Gastrocnemius medialis (tissue), 4 donors: ENCODE data around the gene STRC. TPM values are rescaled to one million over a fixed set of nuclear protein-coding genes. Genes with fewer than 3 reads are reported as not detected.
"Not testable (repeated sequence)": the region's sequence is repeated elsewhere in the genome, so short reads cannot be mapped to it uniquely, and the experiment has no call there.

Experiments used
- ATAC-seq, 2 donors: fragments of 150-250 bp; one replicate each; pipeline ENCODE4 v1.9.1; 2016
- DNase-seq, 2 donors: peaks; one replicate each; pipeline ENCODE4 v3.0.0-alpha.2; 2019
- H3K27ac ChIP-seq, 4 donors: fragments of 200-600 bp; sonication (generic); 1 replicate in 1 of 4; 2 replicates in 3 of 4; pipeline ENCODE4 v1.5.1; 2016 to 2018; ENCODE audit warnings: mild to moderate bottlenecking in 2 of 4, moderate library complexity in 1 of 4
- H3K27me3 ChIP-seq, 3 donors: fragments of 200-600 bp; sonication (generic) in 2 of 3; 1 replicate in 1 of 3; 2 replicates in 2 of 3; pipeline versions ENCODE4 v1.5.1 to v1.6.0; 2016 to 2019; ENCODE audit warnings: mild to moderate bottlenecking in 1 of 3, moderate library complexity in 1 of 3
- H3K36me3 ChIP-seq, 2 donors: fragments of 200-600 bp; sonication (generic) in 1 of 2; one replicate each; pipeline ENCODE4 v1.5.1; 2017 to 2018
- H3K4me1 ChIP-seq, 2 donors: fragments of 200-600 bp; sonication (generic) in 1 of 2; one replicate each; pipeline ENCODE4 v1.5.1; 2016 to 2017; ENCODE audit warnings: mild to moderate bottlenecking in 2 of 2
- H3K4me3 ChIP-seq, 4 donors: fragments of 200-600 bp; sonication (generic) in 3 of 4; 1 replicate in 1 of 4; 2 replicates in 3 of 4; pipeline ENCODE4 v1.5.1; 2016 to 2019; ENCODE audit warnings: mild to moderate bottlenecking in 2 of 4
- H3K9me3 ChIP-seq, 3 donors: fragments of 200-600 bp; sonication (generic) in 2 of 3; 1 replicate in 1 of 3; 2 replicates in 2 of 3; pipeline ENCODE4 v1.5.1; 2016 to 2019
- CTCF ChIP-seq, 5 experiments: fragments of 450-650 bp in 3 of 5; fragments of 200-600 bp in 2 of 5; sonication (generic) in 2 of 5; IDR thresholded peaks in 4 of 5; conservative IDR thresholded peaks in 1 of 5; 1 replicate in 4 of 5; 2 replicates in 1 of 5; pipeline ENCODE4 v1.5.1; 2016 to 2019; ENCODE audit warnings: antibody characterized with exemption in 5 of 5, mild to moderate bottlenecking in 3 of 5, moderate library complexity in 3 of 5
- POLR2A ChIP-seq, 2 donors: fragments of 450-650 bp; IDR thresholded peaks; one replicate each; pipeline ENCODE4 v1.6.1; 2017; ENCODE audit warnings: antibody characterized with exemption in 2 of 2, mild to moderate bottlenecking in 2 of 2, moderate library complexity in 2 of 2
- in situ Hi-C, 4 donors: fragments of 200-750 bp; cut with MboI; loops; one replicate each; pipeline versions ENCODE4 v1.15.0 to v1.8.0; 2017; ENCODE audit warnings: low sequenced_read_pairs in 4 of 4
- intact Hi-C: fragments of 100-400 bp; cut with DNase I; formaldehyde crosslinking; loops from one replicate; pipeline ENCODE4 v1.15.1; 2023; ENCODE audit warnings: low total_unique reads
- total RNA-seq, 4 donors: library from RNA; depleted of rRNA; stranded (reverse); fragments of >200 nt; gene quantifications; one replicate each; pipeline versions ENCODE4 v1.1.0 to v1.2.3, GENCODE V29; 2016

Gene STRC
- total RNA-seq, 4 donors from 2014 or later = 0.41 TPM; not detected in 3

GRCh38 chr15:43566615-43567014 is 52.0 kb downstream of the STRC start:
- ATAC-seq, in situ Hi-C loops, intact Hi-C loops: not testable (repeated sequence)

DNA sequence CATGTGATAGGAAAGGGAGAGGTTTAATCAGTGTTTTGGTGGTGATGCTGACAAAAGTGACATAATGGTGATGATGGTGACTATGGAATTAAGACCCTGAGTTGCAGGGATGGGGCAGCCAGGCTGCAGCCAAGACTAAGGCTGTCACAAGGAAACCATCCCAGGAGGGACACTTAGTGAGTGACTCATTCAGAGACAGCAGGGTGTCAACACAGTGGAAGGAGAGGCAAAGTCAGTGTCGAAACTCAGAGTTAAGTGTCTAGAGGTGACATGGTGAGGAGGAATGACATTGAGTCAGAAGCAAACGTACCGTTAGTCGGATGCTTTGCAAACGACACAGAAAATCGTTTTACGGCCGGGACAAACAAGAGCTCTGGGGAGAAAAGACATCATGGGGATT is 54.8 kb downstream of the STRC start:
- in situ Hi-C loops, H3K27ac ChIP-seq, H3K4me3 ChIP-seq, intact Hi-C loops, H3K9me3 ChIP-seq, DNase-seq, ATAC-seq, H3K36me3 ChIP-seq, H3K27me3 ChIP-seq, H3K4me1 ChIP-seq: not testable (repeated sequence)

More at GRCh38 chr15:43566615-43567014, 52.0 kb downstream of the STRC start:
- H3K9me3 ChIP-seq, H3K27ac ChIP-seq, H3K4me3 ChIP-seq, DNase-seq, H3K27me3 ChIP-seq, H3K4me1 ChIP-seq, H3K36me3 ChIP-seq: not testable (repeated sequence)

GRCh38 chr15:43562753-43563152 is 55.8 kb downstream of the STRC start:
- H3K9me3 ChIP-seq, intact Hi-C loops, H3K27me3 ChIP-seq, DNase-seq, ATAC-seq, H3K36me3 ChIP-seq, in situ Hi-C loops, H3K27ac ChIP-seq, H3K4me1 ChIP-seq, H3K4me3 ChIP-seq: not testable (repeated sequence)

DNA sequence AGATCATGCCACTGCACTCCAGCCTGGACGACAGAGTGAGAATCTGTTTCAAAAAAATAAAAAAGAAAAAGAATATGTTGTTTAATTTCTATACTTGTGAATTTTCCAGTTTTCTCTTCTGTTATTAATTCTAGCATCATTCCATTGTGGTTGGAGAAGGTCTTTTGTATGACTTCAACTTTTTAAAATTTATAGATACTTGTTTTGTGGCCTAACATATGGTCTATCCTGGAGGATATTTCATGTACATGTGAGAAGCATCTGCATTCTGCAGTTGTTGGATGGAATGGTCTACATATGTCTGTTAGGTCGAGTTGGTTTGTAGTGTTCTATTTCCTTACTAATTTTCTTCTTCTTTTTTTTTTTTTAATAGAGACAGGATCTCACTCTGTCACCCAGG is 65.6 kb downstream of the STRC start:
- no peak overlapping the region for H3K27ac ChIP-seq
- no peak for DNase-seq

DNA sequence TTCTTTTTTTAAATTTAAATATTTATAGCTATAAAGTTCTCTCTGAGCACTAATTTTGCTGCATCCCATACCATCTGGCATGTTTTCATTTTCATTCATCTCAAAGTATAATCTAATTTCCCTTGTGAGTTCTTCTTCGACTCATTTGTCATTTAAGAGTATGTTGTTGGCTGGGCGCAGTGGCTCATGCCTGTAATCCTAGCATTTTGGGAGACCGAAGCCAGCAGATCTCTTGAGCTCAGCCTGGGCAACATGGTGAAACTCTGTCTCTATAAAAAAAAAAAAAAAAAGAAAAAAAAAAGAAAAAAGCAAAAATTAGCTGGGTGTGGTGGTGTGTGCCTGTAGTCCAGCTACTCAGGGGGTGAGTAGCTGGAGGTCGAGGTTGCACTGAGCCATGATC is 66.3 kb downstream of the STRC start:
- in situ Hi-C loops (no loop called here), intact Hi-C loops (no loop called here)
- DNase-seq (no peak), ATAC-seq (no peak)
- H3K27ac ChIP-seq = no peak overlapping the region
- H3K4me3 ChIP-seq = no peak overlapping the region
- TF ChIP-seq CTCF (IDR thresholded peaks at IDR 0.05 in 4 of 5, conservative IDR thresholded peaks at IDR 0.05 in 1 of 5) (no peak), POLR2A (IDR thresholded peaks at IDR 0.05) (no peak)
- peaks cover 0 to 22% of the 10 kb centered on the region in 2 donors for H3K36me3 ChIP-seq
- peaks cover 0 to 7% (median 0%) of the 10 kb centered on the region in 3 donors for H3K9me3 ChIP-seq
- no peaks in the 10 kb centered on the region for H3K27me3 ChIP-seq
- H3K4me1 ChIP-seq = no peaks in the 10 kb centered on the region

More for the DNA sequence above, 65.6 kb downstream of the STRC start:
- in situ Hi-C loops (no loop called here), intact Hi-C loops (no loop called here)
- Histone ChIP-seq H3K4me3 (no peak overlapping the region), H3K9me3 (no peaks in the 10 kb centered on the region), H3K36me3 (peaks cover 0 to 17% of the 10 kb centered on the region in 2 donors), H3K4me1 (no peaks in the 10 kb centered on the region), H3K27me3 (no peaks in the 10 kb centered on the region)
- TF ChIP-seq POLR2A (IDR thresholded peaks at IDR 0.05) (no peak), CTCF (IDR thresholded peaks at IDR 0.05 in 4 of 5, conservative IDR thresholded peaks at IDR 0.05 in 1 of 5) (no peak)
- no peak for ATAC-seq

DNA sequence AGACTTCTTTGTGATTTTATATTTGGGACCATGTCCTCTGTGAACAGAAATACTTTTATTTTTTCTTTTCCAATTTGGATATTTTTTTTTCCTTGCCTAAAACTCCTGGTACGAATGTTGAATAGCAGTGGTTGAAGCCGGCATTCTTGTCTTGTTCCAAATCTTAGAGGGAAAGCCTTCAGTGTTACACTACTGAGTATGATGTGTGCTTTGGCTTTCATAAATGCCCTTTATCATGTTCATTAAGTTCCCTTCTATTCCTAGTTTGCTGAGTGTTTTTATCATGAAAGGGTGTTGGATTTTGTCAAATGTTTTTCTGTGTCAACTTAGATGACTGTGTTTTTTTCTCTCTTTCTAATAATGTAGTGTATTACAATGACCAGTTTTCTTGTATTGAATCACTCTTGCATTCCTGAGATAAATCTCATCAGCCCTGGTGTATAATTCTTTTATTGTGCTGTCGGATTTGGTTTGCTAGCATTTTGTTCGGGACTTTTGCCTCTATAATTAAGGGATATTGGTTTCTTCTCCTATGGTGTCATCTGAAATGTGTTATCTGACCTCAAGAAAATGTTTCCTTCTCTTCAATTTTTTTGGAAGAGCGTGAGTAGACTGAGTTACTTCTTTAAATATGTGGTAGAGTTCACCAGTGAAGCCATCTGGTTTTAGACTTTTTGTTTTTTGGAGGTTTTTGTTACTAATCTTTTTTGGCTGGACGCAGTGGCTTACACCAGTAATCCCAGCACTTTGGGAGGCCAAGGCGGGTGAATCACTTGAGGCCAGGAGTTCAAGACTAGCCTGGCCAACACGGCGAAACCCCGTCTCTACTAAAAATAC is 67.9 kb downstream of the STRC start:
- ATAC-seq = no peak
- H3K27me3 ChIP-seq = no peaks in the 10 kb centered on the region
- H3K27ac ChIP-seq = no peak overlapping the region
- no peaks in the 10 kb centered on the region for H3K4me1 ChIP-seq
- no peak for TF ChIP-seq POLR2A (IDR thresholded peaks at IDR 0.05)
- TF ChIP-seq CTCF (IDR thresholded peaks at IDR 0.05 in 4 of 5, conservative IDR thresholded peaks at IDR 0.05 in 1 of 5) = no peak
- H3K4me3 ChIP-seq = no peak overlapping the region
- in situ Hi-C loops (no loop called here), intact Hi-C loops (no loop called here)
- peaks cover 0 to 7% (median 0%) of the 10 kb centered on the region in 3 donors for H3K9me3 ChIP-seq
- peaks cover 0 to 13% of the 10 kb centered on the region in 2 donors for H3K36me3 ChIP-seq
- no peak for DNase-seq

Other genes starting within 250 kb of the STRC start
- gene ZSCAN29, start 247.8 kb downstream of the STRC start, total RNA-seq = 10 to 100 TPM; 20.7 to 42.2 (median 25.1) TPM
- gene TUBGCP4, start 247.7 kb downstream of the STRC start, total RNA-seq = 10 to 100 TPM; 13.6 to 16.1 (median 14.7) TPM
- gene TP53BP1, start 125.6 kb downstream of the STRC start, total RNA-seq = 10 to 100 TPM in 3 of 4 donors, 1 to 10 TPM in 1; 9.0 to 17.0 (median 13.3) TPM
- 10 to 100 TPM in 2 of 4 donors, 1 to 10 TPM in 2; 3.5 to 13.0 (median 8.2) TPM for gene MAP1A, start 101.2 kb downstream of the STRC start, total RNA-seq
- 10 to 100 TPM; 14.4 to 41.2 (median 16.6) TPM for gene PPIP5K1, start 28.6 kb downstream of the STRC start, total RNA-seq
- under 1 TPM in 1 of 4 donors, not detected in 3; 0.46 TPM for gene CKMT1B, start 24.8 kb downstream of the STRC start, total RNA-seq
- 1 to 10 TPM in 3 of 4 donors, under 1 TPM in 1; 0.29 to 2.1 (median 1.1) TPM for gene CATSPER2, start 30.0 kb upstream of the STRC start, total RNA-seq
- gene CKMT1A, start 75.1 kb upstream of the STRC start, total RNA-seq = under 1 TPM in 1 of 4 donors, not detected in 3; 0.41 TPM
- gene PDIA3, start 127.6 kb upstream of the STRC start, total RNA-seq = 10 to 100 TPM; 26.6 to 45.1 (median 30.3) TPM
- 1 to 10 TPM; 2.1 to 6.3 (median 2.6) TPM for gene ELL3, start 158.2 kb upstream of the STRC start, total RNA-seq
- 100 to 1,000 TPM; 491 to 646 (median 617) TPM for gene SERF2, start 173.5 kb upstream of the STRC start, total RNA-seq
- gene SERINC4, start 181.4 kb upstream of the STRC start, total RNA-seq = under 1 TPM in 3 of 4 donors, not detected in 1; 0.18 to 0.82 (median 0.29) TPM
- gene HYPK, start 181.8 kb upstream of the STRC start, total RNA-seq = 10 to 100 TPM; 19.5 to 33.9 (median 24.7) TPM
- 10 to 100 TPM; 10.8 to 26.3 (median 14.7) TPM for gene MFAP1, start 205.9 kb upstream of the STRC start, total RNA-seq
- 1 to 10 TPM in 1 of 4 donors, under 1 TPM in 3; 0.12 to 1.0 (median 0.37) TPM for gene WDR76, start 208.2 kb upstream of the STRC start, total RNA-seq